WERI-Rb-1 (cell line): ENCODE results near the gene ITPRIPL2.

Experiments
- DNase-seq: peaks from one replicate; pipeline ENCODE4 v3.0.0-alpha.2; 2020
- H3K27ac ChIP-seq: fragments of 250-450 bp; sonication (Bioruptor Pico); 2 replicates; pipeline ENCODE4 v1.5.1; 2020; ENCODE audit warnings: mild to moderate bottlenecking, moderate library complexity
- H3K27me3 ChIP-seq: fragments of 250-450 bp; sonication (Bioruptor Pico); 2 replicates; pipeline ENCODE4 v1.5.1; 2021; ENCODE audit warnings: mild to moderate bottlenecking, low read depth, moderate library complexity; ENCODE audit not compliant: insufficient read depth, severe bottlenecking
- H3K36me3 ChIP-seq: fragments of 250-450 bp; sonication (Bioruptor Pico); 2 replicates; pipeline ENCODE4 v1.5.1; 2020; ENCODE audit warnings: mild to moderate bottlenecking, moderate library complexity
- H3K4me3 ChIP-seq: 2 replicates; pipeline ENCODE4 v1.5.1; 2011; ENCODE audit warnings: low read depth, mild to moderate bottlenecking, control low read depth, low read length
- H3K9me3 ChIP-seq: fragments of 250-450 bp; sonication (Bioruptor Pico); 2 replicates; pipeline ENCODE4 v1.5.1; 2021; ENCODE audit warnings: mild to moderate bottlenecking, moderate library complexity; ENCODE audit not compliant: severe bottlenecking
- CTCF ChIP-seq: IDR thresholded peaks from 2 replicates; pipeline ENCODE4 v1.5.1; 2011; ENCODE audit warnings: low read depth, mild to moderate bottlenecking, control low read depth, inconsistent platforms, low read length

The ITPRIPL2 gene

GRCh38 chr16:19098173-19098572 is 15.6 kb upstream of the ITPRIPL2 start:
- H3K27ac ChIP-seq: no peak overlapping the region
- H3K4me3 ChIP-seq: no peak overlapping the region
- no peaks in the 10 kb centered on the region for H3K36me3 ChIP-seq
- H3K27me3 ChIP-seq: no peaks in the 10 kb centered on the region
- no peak for DNase-seq
- H3K9me3 ChIP-seq: no peaks in the 10 kb centered on the region
- no peak for TF ChIP-seq CTCF

- Histone ChIP-seq H3K4me3 (no peak overlapping the region), H3K9me3 (no peaks in the 10 kb centered on the region), H3K27me3 (no peaks in the 10 kb centered on the region), H3K36me3 (no peaks in the 10 kb centered on the region), H3K27ac (no peak overlapping the region)
- TF ChIP-seq CTCF: no peak
- DNase-seq: no peak
These were observed 11.4 kb upstream of the ITPRIPL2 start for GRCh38 chr16:19102187-19102872.

GRCh38 chr16:19104607-19105006 is 9.2 kb upstream of the ITPRIPL2 start:
- no peak for TF ChIP-seq CTCF
- no peak overlapping the region for H3K4me3 ChIP-seq
- no peak overlapping the region for H3K27ac ChIP-seq
- DNase-seq: no peak
- H3K36me3 ChIP-seq: no peaks in the 10 kb centered on the region
- no peaks in the 10 kb centered on the region for H3K9me3 ChIP-seq
- H3K27me3 ChIP-seq: no peaks in the 10 kb centered on the region

GRCh38 chr16:19105131-19105530 is 8.6 kb upstream of the ITPRIPL2 start:
- no peaks in the 10 kb centered on the region for H3K36me3 ChIP-seq
- no peak for TF ChIP-seq CTCF
- no peaks in the 10 kb centered on the region for H3K27me3 ChIP-seq
- H3K27ac ChIP-seq: no peak overlapping the region
- no peak overlapping the region for H3K4me3 ChIP-seq
- DNase-seq: no peak
- no peaks in the 10 kb centered on the region for H3K9me3 ChIP-seq

- Histone ChIP-seq H3K27ac (no peak overlapping the region), H3K36me3 (no peaks in the 10 kb centered on the region), H3K9me3 (no peaks in the 10 kb centered on the region), H3K27me3 (no peaks in the 10 kb centered on the region), H3K4me3 (no peak overlapping the region)
- DNase-seq: no peak
- no peak for TF ChIP-seq CTCF
These were observed 7.7 kb upstream of the ITPRIPL2 start for GRCh38 chr16:19105891-19106624.
